Middle frontal gyrus (tissue), 1 donor: ENCODE measurements around the gene TMSB10.
"Not testable (repeated sequence)": the region's sequence is repeated elsewhere in the genome, so short reads cannot be mapped to it uniquely, and the experiment has no call there.

Experiments used
- DNase-seq: peaks from one replicate; pipeline ENCODE4 v3.0.0-alpha.2; 2015; ENCODE audit warnings: low spot score; ENCODE audit errors: extremely low spot score

The TMSB10 gene

DNA sequence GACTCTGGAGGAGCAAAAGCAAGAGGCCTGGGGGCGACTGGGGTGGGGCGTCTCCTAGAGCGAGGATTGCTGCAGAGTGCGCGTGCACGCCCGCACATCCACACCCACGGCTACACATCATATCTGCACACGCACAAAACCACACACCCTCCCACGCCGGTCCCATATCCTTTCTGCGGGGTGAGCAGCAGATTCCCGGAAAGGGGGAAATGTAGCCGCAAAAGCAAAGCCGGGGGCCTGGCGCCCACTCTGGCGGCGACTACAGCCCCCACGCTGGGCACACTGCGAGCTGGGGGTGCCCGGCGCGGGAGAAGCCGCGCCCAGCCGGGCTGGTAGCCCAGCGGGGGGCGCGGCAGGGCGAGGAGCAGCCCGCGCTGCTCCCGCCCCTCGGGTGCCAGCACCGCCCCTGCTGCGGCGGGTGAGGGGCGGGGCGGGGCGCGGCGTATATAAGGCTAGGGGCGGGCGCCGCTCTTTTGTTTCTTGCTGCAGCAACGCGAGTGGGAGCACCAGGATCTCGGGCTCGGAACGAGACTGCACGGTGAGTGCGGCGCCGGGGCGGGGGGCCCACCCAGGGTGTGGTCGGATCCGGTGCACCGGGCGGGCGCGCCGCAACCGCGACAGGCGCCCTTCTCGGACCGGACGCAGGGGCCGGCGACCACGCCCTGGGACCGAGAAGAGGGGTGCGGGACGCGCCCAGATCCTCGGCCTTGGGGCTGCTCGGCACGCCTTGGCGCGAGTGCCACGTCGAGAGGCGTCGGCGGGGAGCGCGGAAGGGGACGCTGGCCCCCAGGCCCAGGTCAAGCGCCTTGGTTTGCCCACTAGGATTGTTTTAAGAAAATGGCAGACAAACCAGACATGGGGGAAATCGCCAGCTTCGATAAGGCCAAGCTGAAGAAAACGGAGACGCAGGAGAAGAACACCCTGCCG, at the start of gene TMSB10:
TMSB10 (plus strand) TSS at position 476 of the 927 bp plus-strand sequence.
- DNase-seq = peak; percentile 63

DNA sequence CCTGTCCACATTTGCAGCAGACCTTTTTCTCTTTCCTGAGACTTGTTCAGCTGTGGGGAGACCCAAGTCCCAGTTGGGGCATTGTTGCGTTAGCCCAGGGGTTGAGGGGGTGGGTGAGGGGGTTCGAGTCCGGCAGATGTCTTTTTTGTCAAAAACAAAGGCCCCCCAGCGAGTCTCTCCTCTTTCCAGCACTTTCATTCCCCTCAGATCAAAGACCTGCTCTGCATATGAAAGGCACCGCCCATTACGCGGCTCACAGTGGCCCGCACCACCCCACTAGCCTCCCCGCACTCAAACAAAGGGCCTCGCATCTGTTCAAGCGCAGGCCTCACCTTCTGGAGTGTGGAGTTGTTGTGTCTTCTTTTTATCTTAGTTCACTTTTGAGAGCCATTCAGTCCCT, 49.7 kb upstream of the TMSB10 start:
- DNase-seq = no peak

- DNase-seq = no peak
These were observed 48.7 kb upstream of the TMSB10 start for GRCh38 chr2:84856787-84857186.

- DNase-seq = no peak
These were observed 47.9 kb upstream of the TMSB10 start for GRCh38 chr2:84857566-84857965.

DNA sequence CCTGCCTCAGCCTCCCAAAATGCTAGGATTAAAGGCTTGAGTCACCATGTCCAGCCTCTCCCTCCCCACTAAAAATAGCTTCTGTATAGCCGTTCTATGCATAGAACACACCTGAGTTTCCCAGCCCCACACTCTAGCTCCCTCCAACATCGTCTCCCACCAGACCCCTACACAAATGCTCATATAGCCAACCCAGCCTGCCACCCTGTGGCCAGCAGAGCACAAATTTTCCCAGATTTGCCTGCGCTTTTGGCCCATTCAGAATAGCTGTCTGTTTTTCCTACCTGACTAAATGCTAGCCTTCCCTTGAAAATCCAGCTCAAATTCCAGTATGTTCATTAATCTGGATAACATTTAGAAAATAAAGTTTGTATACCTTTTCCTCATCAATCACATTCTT, 47.3 kb upstream of the TMSB10 start:
- DNase-seq = no peak

DNA sequence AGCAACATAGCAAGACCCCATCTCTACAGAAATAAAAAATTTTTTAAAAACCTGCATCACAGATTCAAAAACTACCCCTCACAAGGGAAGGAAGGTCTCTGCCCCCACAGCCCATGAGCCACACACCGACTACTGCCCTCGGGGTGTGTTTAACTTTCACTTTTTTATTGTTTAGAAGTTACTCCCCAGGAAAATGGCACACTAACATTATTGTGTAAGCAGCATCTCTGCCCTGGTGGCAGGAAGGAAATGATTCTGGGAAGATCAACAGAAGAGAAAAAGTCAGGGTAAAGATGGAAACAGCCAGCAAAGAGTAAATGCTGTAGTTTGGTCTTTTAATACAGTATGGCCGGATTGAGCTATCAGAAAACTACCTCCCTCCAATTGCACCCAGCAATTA, 46.5 kb upstream of the TMSB10 start:
- no peak for DNase-seq

DNA sequence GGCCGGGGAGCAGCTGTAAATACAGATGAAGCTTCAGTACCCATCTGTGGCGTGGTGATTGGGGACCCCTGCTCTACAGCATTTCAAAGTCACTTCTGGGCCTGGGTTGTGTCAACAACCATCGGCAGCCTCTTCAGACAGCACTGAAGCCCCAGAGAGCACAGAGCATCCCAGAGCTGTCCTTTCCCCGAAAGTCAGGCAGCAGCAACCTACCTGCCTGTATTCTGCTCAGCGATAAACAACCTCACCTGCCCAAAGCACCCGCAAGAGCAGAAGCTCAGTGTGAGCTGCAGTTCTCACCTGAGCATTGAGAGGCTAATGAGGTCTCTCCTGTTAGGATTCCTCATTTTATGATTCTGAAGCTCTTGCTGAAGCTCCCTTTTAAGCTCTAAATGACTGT, 43.9 kb upstream of the TMSB10 start:
- no peak for DNase-seq

- no peak for DNase-seq
These were observed 43.5 kb upstream of the TMSB10 start for GRCh38 chr2:84862006-84862405.

GRCh38 chr2:84865181-84865783, 40.2 kb upstream of the TMSB10 start:
- DNase-seq = no peak

GRCh38 chr2:84866122-84866521, 39.3 kb upstream of the TMSB10 start:
- no peak for DNase-seq

GRCh38 chr2:84868327-84868726, 37.1 kb upstream of the TMSB10 start:
- not testable (repeated sequence) for DNase-seq

- DNase-seq = no peak
These were observed 35.1 kb upstream of the TMSB10 start for GRCh38 chr2:84870306-84870705.

DNA sequence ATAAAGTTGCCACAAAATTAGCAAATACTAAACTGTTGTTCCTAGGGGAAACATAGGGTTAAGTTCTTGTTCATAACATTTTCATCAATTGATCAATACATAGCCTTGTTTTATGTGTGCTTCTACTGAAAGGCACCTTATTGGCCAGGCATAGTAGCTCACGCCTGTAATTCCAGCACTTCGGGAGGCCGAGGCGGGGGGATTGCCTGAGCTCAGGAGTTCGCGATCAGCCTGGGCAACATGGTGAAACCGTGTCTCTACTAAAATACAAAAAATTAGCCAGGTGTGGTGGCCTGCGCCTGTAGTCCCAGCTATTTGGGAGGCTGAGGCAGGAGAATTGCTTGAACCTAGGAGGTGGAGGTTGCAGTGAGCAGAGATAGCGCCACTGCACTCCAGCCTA, 32.8 kb upstream of the TMSB10 start:
- DNase-seq = not testable (repeated sequence)

DNA sequence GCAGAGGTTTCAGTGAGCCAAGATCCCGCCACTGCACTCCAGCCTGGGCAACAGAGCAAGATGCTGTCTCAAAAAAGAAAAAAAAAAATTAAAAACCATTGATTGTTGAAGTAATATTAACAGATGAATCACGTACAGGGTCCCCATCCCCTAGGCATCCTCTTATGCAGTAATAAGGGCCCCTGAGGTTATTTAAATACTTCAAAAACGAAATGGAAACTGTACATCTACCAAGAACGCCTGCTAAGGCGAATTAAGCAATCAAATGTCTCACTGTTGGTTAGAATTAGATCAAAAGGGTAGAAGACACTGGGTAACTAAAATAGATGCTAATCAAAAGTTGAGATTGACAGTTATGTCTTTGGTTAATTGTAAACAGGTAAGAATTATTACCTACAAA, 32.1 kb upstream of the TMSB10 start:
- no peak for DNase-seq

DNA sequence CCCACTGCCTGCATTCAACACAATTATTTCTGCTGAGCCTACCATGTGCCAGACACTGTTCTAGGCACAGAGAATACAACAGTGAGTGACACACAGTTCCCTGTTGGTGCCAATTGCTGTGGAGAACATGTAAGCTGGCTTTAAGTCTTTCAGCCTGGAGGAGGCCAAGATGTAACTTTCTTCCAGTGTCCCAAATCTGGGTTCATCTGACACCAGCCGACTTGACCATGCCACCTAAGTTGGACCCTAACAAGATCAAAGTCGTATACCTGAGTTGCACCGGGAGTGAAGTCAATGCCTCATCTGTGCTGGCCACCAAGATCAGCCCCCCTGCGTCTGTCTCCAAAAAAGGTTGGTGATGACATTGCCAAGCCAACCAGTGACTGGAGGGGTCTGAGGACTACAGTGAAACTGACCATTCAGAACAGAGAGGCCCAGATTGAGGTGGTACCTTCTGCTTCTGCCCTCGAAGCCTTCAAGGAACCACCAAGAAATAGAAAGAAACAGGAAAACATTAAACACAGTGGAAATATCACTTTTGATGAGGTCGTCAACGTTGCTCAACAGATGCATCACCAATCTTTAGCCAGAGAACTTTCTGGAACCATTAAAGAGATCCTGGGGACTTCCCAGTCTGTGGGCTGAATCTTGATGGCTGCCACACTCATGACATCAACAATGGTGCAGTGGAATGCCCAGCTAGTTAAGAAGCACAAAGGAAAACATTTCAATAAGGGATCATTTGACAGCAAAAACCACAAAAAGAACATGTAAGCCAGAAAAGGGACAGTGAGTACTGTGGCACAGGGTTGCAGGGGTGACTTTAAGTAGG, 30.9 kb upstream of the TMSB10 start:
- no peak for DNase-seq

DNA sequence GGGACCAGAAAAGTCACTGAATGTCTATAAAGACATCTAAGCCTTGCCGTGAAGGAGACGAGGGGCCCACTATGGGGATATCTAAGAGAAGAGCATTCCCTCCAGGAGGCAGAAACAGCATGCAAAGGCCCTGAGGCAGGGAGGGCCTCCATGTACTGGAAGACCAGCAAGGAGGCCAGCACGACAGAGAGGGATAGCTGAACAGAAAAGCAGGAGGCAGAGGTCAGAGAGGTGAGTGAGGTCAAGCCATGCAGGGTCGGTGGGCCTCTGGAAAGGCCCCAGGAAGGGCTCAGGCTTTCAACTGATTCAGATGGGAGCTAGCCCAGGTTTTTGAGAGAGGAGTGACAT, 30.3 kb upstream of the TMSB10 start:
- no peak for DNase-seq

- not testable (repeated sequence) for DNase-seq
These were observed 29.8 kb upstream of the TMSB10 start for GRCh38 chr2:84875619-84876018.

DNA sequence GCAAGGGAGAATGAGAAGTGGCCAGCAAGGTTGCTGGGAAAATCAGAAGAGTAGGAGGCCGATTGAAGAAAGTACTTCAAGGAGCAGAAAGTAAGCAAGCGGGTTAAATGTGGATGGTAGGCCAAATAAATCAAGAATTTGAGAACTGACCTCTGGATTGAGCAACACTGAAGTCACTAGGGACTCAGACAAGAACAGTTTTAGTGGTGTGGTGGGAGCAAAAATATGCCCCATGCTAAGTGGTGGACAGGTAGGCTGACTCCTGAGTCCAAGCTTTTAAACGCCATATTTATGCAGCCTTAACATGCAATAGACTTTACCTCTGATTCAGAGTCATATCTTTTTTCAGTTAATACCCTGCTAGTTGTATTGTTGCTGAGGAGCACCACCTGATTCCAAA, 29.1 kb upstream of the TMSB10 start:
- DNase-seq = no peak

DNA sequence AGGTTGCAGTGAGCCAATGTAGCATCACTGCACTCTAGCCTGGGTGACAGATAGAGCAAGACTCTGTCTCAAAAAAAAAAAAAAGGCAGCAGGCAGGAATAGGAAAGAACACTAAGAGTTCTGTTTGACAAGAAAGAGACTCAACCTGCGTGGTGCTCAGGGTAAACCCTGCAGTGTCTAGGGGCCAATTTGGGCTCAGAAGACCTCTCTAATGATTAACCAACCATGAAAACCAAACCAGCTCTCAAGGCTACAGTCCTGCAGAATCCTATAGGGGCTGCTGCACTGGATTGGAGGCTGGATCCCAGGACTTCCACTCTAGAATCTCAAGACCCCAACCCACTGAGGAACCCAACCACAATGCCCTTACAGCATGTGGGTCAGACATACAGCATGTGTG, 27.0 kb upstream of the TMSB10 start:
- DNase-seq = no peak

DNA sequence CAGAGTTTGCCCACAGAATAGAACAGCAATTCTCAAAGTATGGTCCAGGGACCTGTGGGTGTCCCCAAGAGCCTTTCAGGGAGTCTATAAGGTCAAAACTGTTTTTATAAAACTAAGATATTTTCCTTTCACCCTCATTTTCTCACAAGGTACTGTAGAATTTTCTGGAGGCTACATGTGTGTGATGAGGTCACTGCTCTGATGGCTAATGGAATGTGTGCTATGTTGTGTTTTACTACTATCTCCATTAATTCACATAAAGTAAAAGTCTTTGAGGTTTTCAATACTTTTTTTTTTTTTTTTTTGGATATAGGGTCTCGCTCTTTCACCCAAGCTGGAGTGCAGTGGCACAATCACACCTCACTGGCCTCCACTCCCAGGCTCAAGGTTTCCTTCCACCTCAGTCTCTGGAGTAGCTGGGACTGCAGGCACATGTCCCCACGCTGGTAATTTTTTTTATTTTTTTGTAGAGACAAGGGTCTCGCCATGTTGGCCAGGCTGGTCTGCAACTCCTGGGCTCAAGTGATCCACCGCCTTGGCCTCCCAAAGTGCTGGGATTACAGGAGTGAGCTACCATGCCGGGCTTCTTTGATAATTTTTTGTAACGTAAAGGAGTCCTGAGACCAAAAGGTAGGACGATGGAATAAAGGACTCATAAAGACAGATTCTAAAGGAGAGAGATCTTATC, 26.4 kb upstream of the TMSB10 start:
- no peak for DNase-seq

GRCh38 chr2:84879584-84880394, 25.7 kb upstream of the TMSB10 start:
- DNase-seq = no peak
